BJ (cell line): ENCODE data around the gene MMEL1. TPM values are rescaled to one million over a fixed set of nuclear protein-coding genes. Genes with fewer than 3 reads are reported as not detected.

ENCODE experiments used
- CTCF ChIA-PET: fragments of 350-600 bp; formaldehyde crosslinking; extraction: SDS; loops from one replicate; lab custom pipeline; 2021; ENCODE audit warnings: antibody characterized with exemption, inconsistent platforms; lab: Yijun Ruan, JAX
- POLR2A ChIA-PET: fragments of 300-600 bp; sonication (Branson Sonifier 250); formaldehyde crosslinking; extraction: SDS; loops from one replicate; lab custom pipeline; 2021; ENCODE audit warnings: antibody characterized with exemption; lab: Charles Lee
- DNase-seq: peaks from one replicate; pipeline ENCODE4 v3.0.0-alpha.2; 2011; ENCODE audit warnings: low read depth
- H3K27me3 ChIP-seq: 2 replicates; pipeline ENCODE4 v1.6.0; 2011; ENCODE audit warnings: low read length; ENCODE audit not compliant: control insufficient read depth, insufficient read depth
- H3K36me3 ChIP-seq: 2 replicates; pipeline ENCODE4 v1.5.1; 2011; ENCODE audit warnings: low read length; ENCODE audit not compliant: control insufficient read depth, insufficient read depth
- H3K4me3 ChIP-seq: 2 replicates; pipeline ENCODE4 v1.5.1; 2011; ENCODE audit warnings: low read depth, mild to moderate bottlenecking, control low read depth, low read length
- CTCF ChIP-seq: IDR thresholded peaks from 2 replicates; pipeline ENCODE4 v1.5.1; 2011; ENCODE audit warnings: low read depth, mild to moderate bottlenecking, control low read depth, inconsistent platforms, low read length, moderate library complexity; ENCODE audit not compliant: insufficient read depth
- polyA plus RNA-seq: library from polyadenylated mRNA; depleted of rRNA; stranded (reverse); fragments of >200 nt; gene quantifications from 2 replicates; pipeline ENCODE4 v1.2.3, GENCODE V29; 2011

MMEL1 gene
- polyA plus RNA-seq, 1 experiment: 0.17 TPM

- Histone ChIP-seq H3K36me3 (no peaks in the 10 kb centered on the region), H3K27me3 (no peaks in the 10 kb centered on the region), H3K4me3 (no peak overlapping the region)
- POLR2A ChIA-PET: no interaction called here
- no peak for DNase-seq
- TF ChIP-seq CTCF: no peak
- CTCF ChIA-PET: no interaction called here
Observed at GRCh38 chr1:2594641-2595131, 38.1 kb downstream of the MMEL1 start.

DNA sequence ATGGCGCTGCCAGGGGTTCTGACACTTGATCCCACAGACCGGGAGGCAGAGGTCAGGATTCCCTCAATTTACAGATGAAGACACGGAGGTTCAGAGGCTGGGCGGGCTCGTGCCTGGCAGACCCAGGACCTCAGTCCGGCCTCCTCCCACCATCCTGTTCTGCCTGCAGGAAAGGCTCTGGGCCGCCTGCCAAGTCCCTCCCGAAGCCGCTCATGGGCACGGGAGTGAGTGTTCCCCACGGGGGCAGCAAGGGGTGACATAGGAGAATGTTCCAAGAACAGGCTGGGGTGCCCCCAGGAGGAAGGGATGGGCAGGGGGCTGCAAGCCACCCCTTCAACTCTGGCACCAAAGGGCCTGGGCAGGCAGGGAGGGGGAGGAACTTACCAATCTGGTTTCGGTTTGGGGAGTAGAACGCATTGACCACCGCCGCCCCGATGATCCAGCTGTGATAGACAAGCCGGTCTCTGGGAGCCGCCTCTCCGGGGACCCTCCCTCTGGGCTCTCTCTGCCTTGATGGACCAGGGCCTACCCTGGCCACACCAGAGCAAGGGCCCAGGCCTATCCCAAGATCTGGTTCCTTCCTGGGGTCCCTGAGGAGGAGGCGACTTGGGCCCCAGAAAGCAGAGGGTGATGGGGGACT lies 38.7 kb downstream of the MMEL1 start:
- CTCF ChIA-PET: no interaction called here
- no peak for TF ChIP-seq CTCF
- Histone ChIP-seq H3K4me3 (no peak overlapping the region), H3K27me3 (no peaks in the 10 kb centered on the region), H3K36me3 (peaks cover under 1% of the 10 kb centered on the region; the same call in 1 of the 2 replicates)
- no peak for DNase-seq
- POLR2A ChIA-PET: no interaction called here

DNA sequence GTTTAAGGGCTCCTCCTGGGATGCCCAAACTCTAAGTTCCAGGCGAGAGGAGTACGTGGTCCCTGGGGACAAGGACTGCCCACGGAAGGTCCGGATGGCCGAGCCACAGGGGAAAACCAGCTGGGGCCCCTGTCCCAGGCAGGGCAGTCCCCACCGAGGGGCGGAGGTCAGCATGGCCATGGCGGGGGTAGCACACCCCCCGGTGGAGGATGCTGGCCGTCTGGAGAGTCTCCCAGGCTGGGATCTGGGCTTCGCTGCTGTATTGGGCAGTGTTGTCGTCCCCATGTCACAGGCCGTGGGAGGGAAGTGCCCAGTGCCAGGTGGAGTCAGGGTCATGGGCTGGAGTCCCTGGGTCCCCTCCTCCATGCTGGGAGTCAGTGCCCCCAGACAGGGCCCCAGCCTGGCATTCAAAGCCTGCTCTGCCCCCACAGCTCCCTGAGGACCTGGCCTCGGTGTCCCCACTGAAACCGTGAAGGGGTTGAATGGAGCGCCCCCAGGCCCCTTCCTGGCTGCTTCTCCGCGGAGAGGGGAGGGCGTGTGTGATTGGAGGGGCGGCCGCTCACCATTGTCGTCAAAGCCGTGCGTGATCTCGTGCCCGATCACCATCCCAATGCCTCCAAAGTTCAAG lies 39.5 kb downstream of the MMEL1 start:
- TF ChIP-seq CTCF: no peak
- ChIA-PET POLR2A (no interaction called here), CTCF (interaction anchor here (0.6 kb wide), 1 partner anchor 43 kb away, joined by 3 read pairs; no protein-coding TSS in a partner anchor)
- no peak for DNase-seq
- no peaks in the 10 kb centered on the region for H3K27me3 ChIP-seq
- peaks cover 2% of the 10 kb centered on the region; the same call in 1 of the 2 replicates for H3K36me3 ChIP-seq
- no peak overlapping the region for H3K4me3 ChIP-seq

- Histone ChIP-seq H3K27me3 (no peaks in the 10 kb centered on the region), H3K36me3 (peaks cover 2% of the 10 kb centered on the region; the same call in 1 of the 2 replicates), H3K4me3 (no peak overlapping the region)
- ChIA-PET POLR2A (no interaction called here), CTCF (no interaction called here)
- TF ChIP-seq CTCF: no peak
- no peak for DNase-seq
Observed at GRCh38 chr1:2592672-2593071, 40.1 kb downstream of the MMEL1 start.

DNA sequence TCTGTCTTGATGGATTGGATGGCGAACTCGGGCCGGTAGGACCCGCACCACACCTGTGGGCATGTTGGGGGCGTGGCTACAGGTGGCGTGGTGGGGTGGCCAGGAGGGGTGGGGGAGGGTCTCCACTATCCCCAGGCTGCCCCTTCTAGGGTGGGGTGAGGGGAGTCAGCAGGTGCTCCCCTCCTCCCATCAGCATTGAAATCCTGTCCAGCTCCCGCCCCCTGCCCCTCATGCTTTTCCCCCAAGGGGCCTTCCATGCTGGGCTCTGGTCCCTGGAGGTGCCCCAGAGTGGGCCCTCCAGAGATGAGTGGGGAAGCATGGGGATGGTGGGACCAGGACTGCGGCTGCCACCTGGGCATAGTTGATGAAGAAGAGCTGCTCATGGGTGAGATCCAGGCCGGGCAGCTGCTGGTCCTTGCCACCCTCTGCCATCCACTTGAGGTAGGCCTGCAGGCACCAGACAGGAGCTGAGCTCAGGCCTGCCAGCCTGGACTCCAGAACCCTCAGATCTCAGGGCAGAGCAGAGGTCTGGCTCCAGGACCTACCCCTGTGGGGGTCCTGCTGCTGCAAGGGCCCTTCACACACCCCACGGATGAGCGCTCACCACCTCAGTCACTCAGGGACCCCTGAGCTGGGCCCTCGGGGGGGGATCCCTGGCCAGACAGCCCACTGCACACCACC lies 41.1 kb downstream of the MMEL1 start:
- no peak for DNase-seq
- Histone ChIP-seq H3K36me3 (peaks cover 2% of the 10 kb centered on the region; the same call in 1 of the 2 replicates), H3K27me3 (no peaks in the 10 kb centered on the region), H3K4me3 (no peak overlapping the region)
- TF ChIP-seq CTCF: no peak
- POLR2A ChIA-PET: no interaction called here
- CTCF ChIA-PET: no interaction called here
